ENCODE data around the gene CDC14C.

GRCh38 chr7:48880851-48881250, 43.5 kb upstream of the CDC14C start:
- no peak for TF ChIP-seq GATA2 (IDR thresholded peaks at IDR 0.05; ENCODE audit: low read depth, low read length)
- TF ChIP-seq GATA3 (IDR thresholded peaks at IDR 0.05; ENCODE audit: low read depth, low read length) = no peak
